C4-2B (cell line): Measurements from ENCODE around the gene MED12.

Source experiments
- ZFX ChIP-seq: fragments of 450-650 bp; IDR thresholded peaks from 2 replicates; pipeline ENCODE4 v1.6.1; 2017
- TF ChIP-seq, protein P1 (sequence below): fragments of 450-650 bp; conservative IDR thresholded peaks from 2 replicates; pipeline ENCODE4 v1.5.1; 2017; ENCODE audit warnings: mild to moderate bottlenecking

DNA sequence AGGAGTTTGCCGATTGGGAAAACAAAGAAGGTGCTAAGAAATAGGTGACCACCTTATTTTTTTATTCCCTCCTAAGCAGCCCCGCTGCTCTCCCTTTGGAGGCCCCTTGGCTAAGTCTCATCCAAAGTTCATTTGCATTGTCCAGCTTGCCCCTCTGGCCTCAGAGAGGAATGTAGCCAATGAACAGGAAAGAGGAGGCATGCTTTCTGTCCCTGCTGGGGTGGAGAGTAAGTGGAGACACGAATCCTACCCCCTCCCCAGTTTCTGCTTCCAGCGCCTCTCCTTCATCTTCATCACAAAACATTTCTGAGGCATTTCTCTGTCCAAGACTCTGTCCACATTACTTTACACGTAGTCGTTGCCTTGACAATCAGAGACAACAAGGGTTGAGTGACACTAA, 64.9 kb downstream of the MED12 start:
- TF ChIP-seq, protein P1, sequence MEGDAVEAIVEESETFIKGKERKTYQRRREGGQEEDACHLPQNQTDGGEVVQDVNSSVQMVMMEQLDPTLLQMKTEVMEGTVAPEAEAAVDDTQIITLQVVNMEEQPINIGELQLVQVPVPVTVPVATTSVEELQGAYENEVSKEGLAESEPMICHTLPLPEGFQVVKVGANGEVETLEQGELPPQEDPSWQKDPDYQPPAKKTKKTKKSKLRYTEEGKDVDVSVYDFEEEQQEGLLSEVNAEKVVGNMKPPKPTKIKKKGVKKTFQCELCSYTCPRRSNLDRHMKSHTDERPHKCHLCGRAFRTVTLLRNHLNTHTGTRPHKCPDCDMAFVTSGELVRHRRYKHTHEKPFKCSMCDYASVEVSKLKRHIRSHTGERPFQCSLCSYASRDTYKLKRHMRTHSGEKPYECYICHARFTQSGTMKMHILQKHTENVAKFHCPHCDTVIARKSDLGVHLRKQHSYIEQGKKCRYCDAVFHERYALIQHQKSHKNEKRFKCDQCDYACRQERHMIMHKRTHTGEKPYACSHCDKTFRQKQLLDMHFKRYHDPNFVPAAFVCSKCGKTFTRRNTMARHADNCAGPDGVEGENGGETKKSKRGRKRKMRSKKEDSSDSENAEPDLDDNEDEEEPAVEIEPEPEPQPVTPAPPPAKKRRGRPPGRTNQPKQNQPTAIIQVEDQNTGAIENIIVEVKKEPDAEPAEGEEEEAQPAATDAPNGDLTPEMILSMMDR, result no peak
- no peak for TF ChIP-seq ZFX
